HepG2 (cell line): ENCODE results near the gene LRRN1. TPM values are rescaled to one million over a fixed set of nuclear protein-coding genes. Genes with fewer than 3 reads are reported as not detected.

Source experiments
- ATAC-seq: fragments of 200-7000 bp; cut with Tn5 transposase; 3 replicates; pipeline ENCODE4 v1.9.1; 2020; ENCODE audit warnings: mild to moderate bottlenecking, moderate library complexity
- BruUV-seq: library from RNA; stranded (reverse); fragments of 400-500 nt; replicated peaks from 2 replicates; lab custom pipeline; 2021; lab: Mats Ljungman, UMichigan
- CTCF ChIA-PET: fragments of 300-600 bp; formaldehyde crosslinking; extraction: SDS; loops from one replicate; lab custom pipeline; 2021; ENCODE audit warnings: low total read pairs, inconsistent platforms, low intra/inter-chr PET ratio; lab: Yijun Ruan, JAX
- POLR2A ChIA-PET: fragments of 350-600 bp; sonication (Branson Sonifier 250); formaldehyde crosslinking; loops from one replicate; lab custom pipeline; 2020; ENCODE audit warnings: antibody characterized with exemption, inconsistent platforms; lab: Yijun Ruan, JAX
- DNase-seq: peaks from one replicate; pipeline ENCODE4 v3.0.0-alpha.2; 2015; ENCODE audit warnings: low spot score
- FAIRE-seq: peaks from 3 replicates; lab custom pipeline; 2011; peaks lifted over from hg19 to GRCh38; lab: Jason Lieb, UNC
- H2AFZ ChIP-seq: one replicate; pipeline ENCODE4 v1.6.1; 2011; ENCODE audit warnings: low read length, inconsistent platforms
- H3K27ac ChIP-seq: fragments of 300-600 bp; 3 replicates; pipeline ENCODE4 v1.8.0; 2011; ENCODE audit warnings: mixed run types, mild to moderate bottlenecking, mixed read lengths, low read length, inconsistent platforms; ENCODE audit not compliant: insufficient read depth; ENCODE audit errors: extremely low read length
- H3K27me3 ChIP-seq, 2 experiments: fragments of 200-600 bp in 1 of 2; 2 replicates in 1 of 2; 3 replicates in 1 of 2; pipeline versions ENCODE4 v1.6.0 to v1.8.0; 2011; ENCODE audit warnings: low read length in 2 of 2, mild to moderate bottlenecking in 2 of 2, moderate library complexity in 2 of 2, inconsistent platforms in 1 of 2; ENCODE audit not compliant: insufficient read depth in 2 of 2, control insufficient read depth in 1 of 2
- H3K36me3 ChIP-seq, 2 experiments: fragments of 200-600 bp in 1 of 2; replicated peaks in 1 of 2; 2 replicates in 1 of 2; 3 replicates in 1 of 2; pipeline versions ENCODE4 v1.5.1 to v1.8.0; 2011; ENCODE audit warnings: low read length in 2 of 2, inconsistent platforms in 1 of 2; ENCODE audit not compliant: insufficient read depth in 2 of 2, control insufficient read depth in 1 of 2
- H3K4me1 ChIP-seq: 2 replicates; pipeline ENCODE4 v1.5.1; 2012; ENCODE audit warnings: low read length, inconsistent platforms; ENCODE audit not compliant: insufficient read depth
- H3K4me2 ChIP-seq: 2 replicates; pipeline ENCODE4 v1.6.0; 2011; ENCODE audit warnings: low read depth, low read length, inconsistent platforms
- H3K4me3 ChIP-seq, 3 experiments: fragments of 200-600 bp in 1 of 3; sonication (generic), shearing (Covaris generic) in 1 of 3; replicated peaks in 1 of 3; 2 replicates each; pipeline ENCODE4 v1.5.1; 2011 to 2016; ENCODE audit warnings: low read length in 3 of 3, inconsistent platforms in 2 of 3, low read depth in 2 of 3, mild to moderate bottlenecking in 2 of 3, control low read depth in 1 of 3, mixed read lengths in 1 of 3; ENCODE audit not compliant: insufficient read depth in 1 of 3
- H3K79me2 ChIP-seq: one replicate; pipeline ENCODE4 v1.6.1; 2011; ENCODE audit warnings: low read length, inconsistent platforms; ENCODE audit not compliant: insufficient read depth
- H3K9ac ChIP-seq: 2 replicates; pipeline ENCODE4 v1.6.0; 2011; ENCODE audit warnings: mild to moderate bottlenecking, low read depth, low read length, inconsistent platforms; ENCODE audit not compliant: insufficient read depth
- H3K9me3 ChIP-seq: 2 replicates; pipeline ENCODE4 v1.5.1; 2012; ENCODE audit warnings: mild to moderate bottlenecking, low read length
- H4K20me1 ChIP-seq: 2 replicates; pipeline ENCODE4 v1.6.0; 2011; ENCODE audit warnings: inconsistent platforms, mild to moderate bottlenecking, low read length, moderate library complexity; ENCODE audit not compliant: insufficient read depth
- HMG20B ChIP-seq: conservative IDR thresholded peaks from 2 replicates; pipeline ENCODE4 v1.6.1; 2016; ENCODE audit warnings: missing genetic modification reagents, missing compliant biosample characterization
- MIER3 ChIP-seq: IDR thresholded peaks from 2 replicates; pipeline ENCODE4 v1.6.1; 2016; ENCODE audit warnings: missing compliant biosample characterization, borderline replicate concordance
- MZF1 ChIP-seq: sonication (generic); formaldehyde crosslinking; IDR thresholded peaks from 2 replicates; pipeline ENCODE4 v1.8.1; 2023; ENCODE audit warnings: mild to moderate bottlenecking, missing genetic modification reagents, borderline replicate concordance
- SALL2 ChIP-seq: sonication (generic); formaldehyde crosslinking; IDR thresholded peaks from 2 replicates; pipeline ENCODE4 v1.8.1; 2023; ENCODE audit warnings: mild to moderate bottlenecking, missing genetic modification reagents, inconsistent platforms
- SRY ChIP-seq: sonication (generic); formaldehyde crosslinking; IDR thresholded peaks from 2 replicates; pipeline ENCODE4 v1.8.0; 2022; ENCODE audit warnings: mild to moderate bottlenecking, missing genetic modification reagents
- TBX2 ChIP-seq: sonication (generic); formaldehyde crosslinking; IDR thresholded peaks from 2 replicates; pipeline ENCODE4 v1.5.0; 2020; ENCODE audit warnings: missing genetic modification reagents, mild to moderate bottlenecking, borderline replicate concordance
- ZBTB26 ChIP-seq: IDR thresholded peaks from 2 replicates; pipeline ENCODE4 v1.6.1; 2016; ENCODE audit warnings: missing compliant biosample characterization, missing genetic modification reagents, borderline replicate concordance
- ZFY ChIP-seq: sonication (generic); formaldehyde crosslinking; IDR thresholded peaks from 2 replicates; pipeline ENCODE4 v1.4.0; 2020; ENCODE audit warnings: missing genetic modification reagents
- ZNF160 ChIP-seq: sonication (generic); formaldehyde crosslinking; IDR thresholded peaks from 2 replicates; pipeline ENCODE4 v1.8.0; 2022; ENCODE audit warnings: mild to moderate bottlenecking, inconsistent platforms, missing genetic modification reagents
- ZNF17 ChIP-seq: sonication (generic); formaldehyde crosslinking; IDR thresholded peaks from 2 replicates; pipeline ENCODE4 v1.5.0; 2020; ENCODE audit warnings: mild to moderate bottlenecking, missing genetic modification reagents
- ZNF34 ChIP-seq: sonication (generic); formaldehyde crosslinking; IDR thresholded peaks from 2 replicates; pipeline ENCODE4 v1.4.0; 2020; ENCODE audit warnings: mild to moderate bottlenecking, missing genetic modification reagents, borderline replicate concordance
- ZNF546 ChIP-seq: sonication (generic); formaldehyde crosslinking; conservative IDR thresholded peaks from 2 replicates; pipeline ENCODE4 v1.8.1; 2023; ENCODE audit warnings: mild to moderate bottlenecking, missing genetic modification reagents
- WGBS: methylation state at CpG from one replicate; pipeline ENCODE4 v1.1.6; 2017; ENCODE audit warnings: low lambda C conversion rate; 5-methylcytosine and 5-hydroxymethylcytosine counted together
- in situ Hi-C: cut with HindIII; loops from 2 replicates; pipeline ENCODE4 v1.10.0; 2017; ENCODE audit warnings: low pct_unique_long_range_greater_than_20kb; ENCODE audit not compliant: extremely low pct_ligation_motif_present
- intact Hi-C: fragments of 100-400 bp; cut with micrococcal nuclease; formaldehyde crosslinking; loops from one replicate; pipeline ENCODE4 v1.10.0; 2022; ENCODE audit not compliant: unreplicated experiment
- polyA plus RNA-seq, 8 experiments: library from polyadenylated mRNA; depleted of rRNA in 3 of 8; stranded (reverse) in 7 of 8; unstranded in 1 of 8; fragments of >200 nt; fragmentation: Illumina TruSeq in 4 of 8; extraction: Trizol in 4 of 8; gene quantifications; 2 replicates each; pipeline versions ENCODE4 v1.2.1 to v1.2.3, GENCODE V29; 2011 to 2016; ENCODE audit warnings: low read depth in 4 of 8, missing spikeins in 1 of 8, mixed read lengths in 1 of 8; ENCODE audit not compliant: insufficient read depth in 1 of 8
- total RNA-seq, 5 experiments: library from RNA; depleted of rRNA; stranded (reverse); fragments of >200 nt; fragmentation: Illumina TruSeq; extraction: Trizol; gene quantifications; 2 replicates each; pipeline ENCODE4 v1.2.3, GENCODE V29; 2016; ENCODE audit warnings: low read depth in 1 of 5

LRRN1 gene
- total and polyA plus RNA-seq, 2 of the 13 experiments (the other 11 are each of a cell fraction or from before 2014, with no cell fraction given) = not detected

DNA sequence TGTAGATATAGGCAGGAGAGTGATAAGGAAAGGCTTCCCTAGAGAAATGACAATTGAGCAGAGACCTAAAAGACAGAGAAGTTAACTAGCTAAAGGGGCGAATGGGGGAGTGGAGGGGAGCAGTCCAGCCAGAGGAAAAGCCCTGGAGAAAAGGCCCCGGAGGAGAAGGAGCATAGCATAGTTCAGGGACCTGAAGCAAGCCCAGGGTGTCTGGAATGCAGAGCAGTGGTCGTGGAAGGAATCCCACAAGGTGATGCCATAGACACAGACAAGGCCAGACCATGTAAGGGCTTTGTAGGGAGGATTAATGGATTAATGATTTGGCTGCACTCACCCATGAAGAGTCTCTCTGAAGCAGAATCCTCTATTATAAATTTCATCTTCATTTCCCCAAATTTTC lies 45.8 kb upstream of the LRRN1 start:
- no TSS peak for BruUV-seq
- no peak for ATAC-seq
- in situ Hi-C loops = no loop called here
- H3K79me2 ChIP-seq = no peaks in the 10 kb centered on the region
- no peaks in the 10 kb centered on the region for H3K9me3 ChIP-seq
- intact Hi-C loops = no loop called here
- ChIA-PET POLR2A (no interaction called here), CTCF (no interaction called here)
- H3K4me3 ChIP-seq = no peak overlapping the region
- H4K20me1 ChIP-seq = no peaks in the 10 kb centered on the region
- no peaks in the 10 kb centered on the region for H3K27me3 ChIP-seq
- H3K9ac ChIP-seq = no peak overlapping the region
- H2AFZ ChIP-seq = no peak overlapping the region
- 0% methylated on average over 3 of the region's 3 CpGs for WGBS
- FAIRE-seq = no peak
- no peak for DNase-seq
- no peaks in the 10 kb centered on the region for H3K36me3 ChIP-seq
- H3K4me1 ChIP-seq = no peaks in the 10 kb centered on the region
- H3K27ac ChIP-seq = no peak overlapping the region
- no peak for TF ChIP-seq SALL2 (CRISPR knock-in tag)
- no peak for TF ChIP-seq ZBTB26 (CRISPR knock-in tag)
- TF ChIP-seq MIER3 (CRISPR knock-in tag) = no peak
- TF ChIP-seq ZNF160 (CRISPR knock-in tag) = no peak
- TF ChIP-seq HMG20B (CRISPR knock-in tag) = no peak
- TF ChIP-seq TBX2 (CRISPR knock-in tag) = no peak
- no peak for TF ChIP-seq MZF1 (CRISPR knock-in tag)
- no peak for TF ChIP-seq ZNF546 (CRISPR knock-in tag)
- no peak for TF ChIP-seq SRY (CRISPR knock-in tag)
- no peak for TF ChIP-seq ZNF34
- no peak for TF ChIP-seq ZFY (CRISPR knock-in tag)
- no peak for TF ChIP-seq ZNF17
- TF ChIP-seq, all 625 proteins: peak for 0
- H3K4me2 ChIP-seq = no peak overlapping the region
